LNCaP clone FGC (cell line): ENCODE results near the gene TBX3.

ENCODE experiments used
- DNase-seq: peaks from one replicate; pipeline ENCODE4 v3.0.0-alpha.2; 2011; ENCODE audit warnings: low read depth
- H3K4me3 ChIP-seq: 2 replicates; pipeline ENCODE4 v1.5.1; 2011; ENCODE audit warnings: mild to moderate bottlenecking, low read depth, low read length, control low read depth
- TF ChIP-seq, protein P1 (sequence below): IDR thresholded peaks from 2 replicates; pipeline ENCODE4 v1.5.1; 2012; ENCODE audit warnings: mild to moderate bottlenecking; ENCODE audit not compliant: control insufficient read depth, insufficient read depth; ENCODE audit errors: extremely low read depth

Gene TBX3

DNA sequence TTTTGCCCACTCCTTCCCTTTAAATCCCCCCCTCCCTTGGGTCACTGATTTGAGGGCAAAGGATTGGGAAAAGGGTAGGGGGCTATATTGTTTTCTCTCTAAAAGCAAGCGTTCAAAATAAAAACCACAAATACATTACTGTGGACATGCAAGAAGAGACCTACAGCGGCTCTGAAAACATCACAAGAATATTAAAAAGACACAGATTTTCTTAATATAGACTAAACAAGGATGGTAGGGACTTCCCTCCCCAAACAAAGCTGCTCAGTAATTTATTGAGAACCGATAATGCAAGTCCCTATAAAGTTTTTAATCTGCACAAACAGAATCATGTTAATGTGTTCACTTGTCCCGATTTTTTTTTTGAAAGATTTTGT lies 12.9 kb downstream of the TBX3 start:
- TF ChIP-seq, protein P1, sequence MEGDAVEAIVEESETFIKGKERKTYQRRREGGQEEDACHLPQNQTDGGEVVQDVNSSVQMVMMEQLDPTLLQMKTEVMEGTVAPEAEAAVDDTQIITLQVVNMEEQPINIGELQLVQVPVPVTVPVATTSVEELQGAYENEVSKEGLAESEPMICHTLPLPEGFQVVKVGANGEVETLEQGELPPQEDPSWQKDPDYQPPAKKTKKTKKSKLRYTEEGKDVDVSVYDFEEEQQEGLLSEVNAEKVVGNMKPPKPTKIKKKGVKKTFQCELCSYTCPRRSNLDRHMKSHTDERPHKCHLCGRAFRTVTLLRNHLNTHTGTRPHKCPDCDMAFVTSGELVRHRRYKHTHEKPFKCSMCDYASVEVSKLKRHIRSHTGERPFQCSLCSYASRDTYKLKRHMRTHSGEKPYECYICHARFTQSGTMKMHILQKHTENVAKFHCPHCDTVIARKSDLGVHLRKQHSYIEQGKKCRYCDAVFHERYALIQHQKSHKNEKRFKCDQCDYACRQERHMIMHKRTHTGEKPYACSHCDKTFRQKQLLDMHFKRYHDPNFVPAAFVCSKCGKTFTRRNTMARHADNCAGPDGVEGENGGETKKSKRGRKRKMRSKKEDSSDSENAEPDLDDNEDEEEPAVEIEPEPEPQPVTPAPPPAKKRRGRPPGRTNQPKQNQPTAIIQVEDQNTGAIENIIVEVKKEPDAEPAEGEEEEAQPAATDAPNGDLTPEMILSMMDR, result no peak
- peak overlapping the region; percentile 93 for H3K4me3 ChIP-seq
- DNase-seq, result no peak

DNA sequence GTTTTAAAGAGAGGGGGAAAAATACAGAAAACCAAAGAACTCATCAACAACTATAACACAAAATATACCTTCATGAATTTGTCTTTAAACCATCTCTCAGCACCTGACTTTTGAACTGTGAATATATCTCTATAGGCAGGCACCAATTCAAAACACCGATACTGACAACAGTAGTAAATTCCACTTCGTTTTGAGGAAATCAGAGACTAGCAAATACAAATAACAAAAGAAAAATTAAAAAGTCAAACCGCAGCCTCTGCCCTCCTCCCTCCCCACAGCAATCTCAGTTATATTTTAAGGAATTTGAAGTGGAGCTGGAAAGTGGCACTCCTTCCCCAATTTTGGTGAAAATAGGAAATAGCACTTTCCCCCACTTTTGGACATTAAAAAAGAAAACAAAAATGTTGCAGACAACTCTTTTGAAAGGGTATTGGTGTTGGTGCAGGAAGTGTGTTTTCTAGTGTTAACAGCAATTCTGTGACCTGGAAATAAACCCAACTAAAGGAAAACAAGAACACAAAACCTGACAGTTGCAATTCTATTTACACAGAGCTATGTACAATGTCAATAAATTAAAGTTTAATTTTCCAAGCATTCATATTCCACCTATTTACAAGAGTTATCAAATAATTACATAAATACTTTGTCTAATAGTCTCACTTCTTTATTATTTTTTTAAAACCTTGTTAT lies 13.5 kb downstream of the TBX3 start:
- no peak for DNase-seq
- H3K4me3 ChIP-seq, result peak overlapping the region; percentile 93
- TF ChIP-seq, protein P1, result no peak

DNA sequence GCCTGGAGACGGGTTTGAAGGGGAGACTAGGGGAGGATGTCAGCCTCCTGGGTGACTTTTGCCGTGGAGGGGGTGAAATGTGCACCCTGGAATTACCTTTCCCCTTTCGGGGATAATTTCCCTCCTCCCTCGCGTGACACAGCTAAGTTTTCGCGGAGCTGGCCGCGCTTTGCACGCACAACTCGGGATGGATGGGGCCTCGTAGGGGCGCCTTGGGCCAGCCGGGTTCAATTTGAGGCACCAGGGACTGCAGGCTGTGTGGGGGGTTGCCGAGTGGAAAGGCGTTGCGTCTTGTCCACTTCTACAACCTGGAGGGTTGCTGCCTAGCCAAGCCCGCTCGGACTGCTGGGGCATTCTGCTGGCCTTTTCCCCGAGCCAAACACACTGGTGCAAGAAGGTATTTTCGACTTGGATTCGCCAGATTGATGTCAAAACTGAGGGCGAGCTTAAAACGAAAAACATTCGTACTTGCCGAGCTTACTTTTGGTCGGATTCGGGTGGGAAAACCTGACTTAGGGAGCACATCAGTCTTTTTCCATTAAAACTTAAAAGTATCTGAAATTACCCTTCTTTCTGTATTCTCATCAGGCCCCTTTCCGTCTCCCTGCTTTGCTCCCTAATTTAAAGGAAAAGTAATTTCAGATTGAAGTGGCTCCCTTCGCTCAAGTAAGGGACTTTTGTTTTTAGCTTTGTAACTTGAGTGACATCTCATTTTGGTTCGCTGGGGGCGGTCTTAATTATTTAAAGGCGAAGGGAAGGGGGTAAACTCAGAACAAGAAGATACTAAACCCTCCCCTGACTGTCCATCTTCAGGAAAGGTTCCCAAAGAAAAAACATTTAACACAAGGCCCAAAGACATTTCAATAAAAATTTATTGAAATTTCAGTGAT lies 14.3 kb downstream of the TBX3 start:
- peak overlapping the region; percentile 93 for H3K4me3 ChIP-seq
- TF ChIP-seq, protein P1, result no peak

DNA sequence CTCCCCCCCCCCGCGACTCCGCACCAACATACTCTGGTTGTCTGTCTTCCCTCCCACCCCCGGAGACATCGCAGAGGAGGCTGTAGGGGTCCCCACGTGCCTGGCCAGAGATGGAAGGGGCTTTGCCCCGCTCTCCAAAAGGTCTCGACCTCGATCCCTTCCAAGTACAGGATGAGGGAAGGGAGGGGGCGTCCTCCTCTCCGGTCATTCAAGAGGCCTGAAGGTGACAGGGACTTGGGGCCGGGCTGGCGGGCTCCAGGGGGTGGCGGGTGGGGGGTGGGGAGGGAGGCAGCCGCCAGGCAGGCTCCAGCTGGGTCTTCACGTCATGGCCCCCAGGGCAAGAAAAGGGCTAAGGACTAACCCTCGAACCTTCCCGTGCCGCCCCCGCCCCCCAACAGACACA lies 15.1 kb downstream of the TBX3 start:
- TF ChIP-seq, protein P1, result no peak
- H3K4me3 ChIP-seq, result peak overlapping the region; percentile 93
- DNase-seq, result no peak

More for the DNA sequence above, 14.3 kb downstream of the TBX3 start:
- no peak for DNase-seq

DNA sequence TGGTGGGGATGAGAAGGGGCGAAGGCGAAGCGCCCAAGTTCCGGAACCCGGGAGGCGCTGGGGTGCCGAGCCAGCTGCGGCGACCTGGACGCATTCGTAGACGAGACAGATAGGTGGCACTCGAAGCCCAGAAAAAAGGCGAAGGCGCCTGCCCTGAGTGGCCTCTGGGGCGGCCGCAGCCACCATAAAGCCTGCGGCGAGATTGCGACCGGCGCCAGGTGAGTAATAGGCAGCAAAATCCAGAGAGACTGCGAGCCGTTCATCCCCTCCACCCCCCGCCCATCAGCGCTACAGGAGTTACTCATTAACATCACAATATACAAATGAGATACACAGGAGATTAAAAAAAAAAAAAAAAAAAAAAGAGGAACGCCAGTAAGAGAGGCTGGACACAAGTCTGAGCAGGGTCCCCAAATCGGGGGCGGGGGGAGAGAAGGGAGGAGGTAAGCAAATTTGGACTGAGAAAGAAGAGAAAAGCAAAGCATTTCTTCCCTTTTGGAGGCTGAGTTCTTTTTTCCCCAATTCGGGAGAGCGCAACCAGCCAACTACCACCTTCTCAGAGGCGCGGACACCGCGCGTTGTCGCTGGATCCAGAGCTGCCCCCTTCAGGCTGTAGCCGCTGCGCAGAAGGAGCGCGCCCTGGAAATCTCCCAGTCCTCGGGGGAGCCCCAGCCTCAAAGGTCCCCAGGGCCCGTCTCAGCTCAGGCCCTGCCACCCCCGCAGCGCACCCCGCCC lies 15.7 kb downstream of the TBX3 start:
- H3K4me3 ChIP-seq, result peak overlapping the region; percentile 93
- TF ChIP-seq, protein P1, result peak; percentile 81
- DNase-seq, result peak; percentile 78

DNA sequence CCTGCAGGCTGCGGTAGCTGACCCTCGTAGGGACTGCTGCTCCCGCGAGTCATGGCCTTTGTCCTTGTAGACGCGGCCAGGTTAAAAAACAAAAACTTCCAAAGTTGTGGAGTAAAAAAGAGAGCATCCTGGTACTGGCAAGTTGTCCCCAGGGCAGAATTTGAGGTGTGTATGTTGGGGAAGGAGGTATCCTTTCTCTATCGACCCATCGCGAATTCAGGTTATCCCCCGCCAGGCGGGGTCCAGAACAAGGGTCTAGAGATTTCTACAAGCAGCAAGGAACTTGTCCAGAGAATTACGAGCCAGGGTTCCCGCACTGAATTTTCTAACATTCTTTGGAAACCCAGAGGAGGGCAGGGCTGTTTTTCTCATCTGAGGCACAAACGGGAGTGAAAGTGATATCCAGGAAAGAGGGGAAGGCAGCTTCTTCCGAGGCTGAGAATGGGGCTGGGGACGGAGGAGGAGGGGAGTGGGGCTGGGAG lies 16.3 kb downstream of the TBX3 start:
- peak overlapping the region; percentile 93 for H3K4me3 ChIP-seq
- TF ChIP-seq, protein P1, result no peak
- no peak for DNase-seq
